ENCODE results near the gene CNTROB.

CNTROB gene

GRCh38 chr17:7977805-7978204, 45.8 kb downstream of the CNTROB start:
- Histone ChIP-seq H3K9ac (ENCODE audit: low read length in 5 of 5) (no peak overlapping the region), H3K9me3 (ENCODE audit: control insufficient read depth in 5 of 5, low read length in 5 of 5) (peaks cover 3 to 17% (median 6%) of the 10 kb centered on the region in 5 donors), H3K27me3 (ENCODE audit: control insufficient read depth in 5 of 5, insufficient read depth in 4 of 5, low read length in 5 of 5) (peaks cover 0 to 7% (median 0%) of the 10 kb centered on the region in 5 donors), H3K4me3 (ENCODE audit: low read depth in 1 of 5, low read length in 5 of 5) (no peak overlapping the region), H3K36me3 (ENCODE audit: control insufficient read depth in 5 of 5, insufficient read depth in 5 of 5, low read length in 5 of 5) (no peaks in the 10 kb centered on the region), H3K27ac (ENCODE audit: low read depth, low read length) (no peak overlapping the region), H3K4me1 (ENCODE audit: control insufficient read depth in 5 of 5, insufficient read depth in 5 of 5, low read length in 5 of 5) (peaks cover 0 to 3% (median 0%) of the 10 kb centered on the region in 5 donors)

- Histone ChIP-seq H3K27ac (ENCODE audit: low read depth, low read length) (no peak overlapping the region), H3K4me1 (ENCODE audit: control insufficient read depth in 5 of 5, insufficient read depth in 5 of 5, low read length in 5 of 5) (no peaks in the 10 kb centered on the region), H3K36me3 (ENCODE audit: control insufficient read depth in 5 of 5, insufficient read depth in 5 of 5, low read length in 5 of 5) (no peaks in the 10 kb centered on the region), H3K9me3 (ENCODE audit: control insufficient read depth in 5 of 5, low read length in 5 of 5) (no peaks in the 10 kb centered on the region), H3K27me3 (ENCODE audit: control insufficient read depth in 5 of 5, insufficient read depth in 4 of 5, low read length in 5 of 5) (peaks cover 0 to 19% (median 0%) of the 10 kb centered on the region in 5 donors), H3K4me3 (ENCODE audit: low read depth in 1 of 5, low read length in 5 of 5) (no peak overlapping the region), H3K9ac (ENCODE audit: low read length in 5 of 5) (peak overlapping the region in 1 of 5 donors; percentile 11)
These were observed 50.2 kb downstream of the CNTROB start for GRCh38 chr17:7982173-7982572.

- Histone ChIP-seq H3K27me3 (ENCODE audit: control insufficient read depth in 5 of 5, insufficient read depth in 4 of 5, low read length in 5 of 5) (peaks cover 1 to 23% (median 3%) of the 10 kb centered on the region in 5 donors), H3K27ac (ENCODE audit: low read depth, low read length) (no peak overlapping the region), H3K4me3 (ENCODE audit: low read depth in 1 of 5, low read length in 5 of 5) (no peak overlapping the region), H3K36me3 (ENCODE audit: control insufficient read depth in 5 of 5, insufficient read depth in 5 of 5, low read length in 5 of 5) (no peaks in the 10 kb centered on the region), H3K9me3 (ENCODE audit: control insufficient read depth in 5 of 5, low read length in 5 of 5) (no peaks in the 10 kb centered on the region), H3K9ac (ENCODE audit: low read length in 5 of 5) (peak overlapping the region in 1 of 5 donors; percentile 11), H3K4me1 (ENCODE audit: control insufficient read depth in 5 of 5, insufficient read depth in 5 of 5, low read length in 5 of 5) (no peaks in the 10 kb centered on the region)
These were observed 50.7 kb downstream of the CNTROB start for GRCh38 chr17:7982666-7983065.

- Histone ChIP-seq H3K27me3 (ENCODE audit: control insufficient read depth in 5 of 5, insufficient read depth in 4 of 5, low read length in 5 of 5) (peaks cover 3 to 23% (median 4%) of the 10 kb centered on the region in 5 donors), H3K9ac (ENCODE audit: low read length in 5 of 5) (no peak overlapping the region), H3K9me3 (ENCODE audit: control insufficient read depth in 5 of 5, low read length in 5 of 5) (no peaks in the 10 kb centered on the region), H3K4me3 (ENCODE audit: low read depth in 1 of 5, low read length in 5 of 5) (no peak overlapping the region), H3K36me3 (ENCODE audit: control insufficient read depth in 5 of 5, insufficient read depth in 5 of 5, low read length in 5 of 5) (no peaks in the 10 kb centered on the region), H3K4me1 (ENCODE audit: control insufficient read depth in 5 of 5, insufficient read depth in 5 of 5, low read length in 5 of 5) (peaks cover 0 to 5% (median 4%) of the 10 kb centered on the region in 5 donors), H3K27ac (ENCODE audit: low read depth, low read length) (no peak overlapping the region)
These were observed 52.9 kb downstream of the CNTROB start for GRCh38 chr17:7984904-7985303.

- Histone ChIP-seq H3K4me1 (ENCODE audit: control insufficient read depth in 5 of 5, insufficient read depth in 5 of 5, low read length in 5 of 5) (peaks cover 0 to 10% (median 8%) of the 10 kb centered on the region in 5 donors), H3K27me3 (ENCODE audit: control insufficient read depth in 5 of 5, insufficient read depth in 4 of 5, low read length in 5 of 5) (peaks cover 3 to 16% (median 4%) of the 10 kb centered on the region in 5 donors), H3K27ac (ENCODE audit: low read depth, low read length) (no peak overlapping the region), H3K9me3 (ENCODE audit: control insufficient read depth in 5 of 5, low read length in 5 of 5) (no peaks in the 10 kb centered on the region), H3K9ac (ENCODE audit: low read length in 5 of 5) (no peak overlapping the region), H3K4me3 (ENCODE audit: low read depth in 1 of 5, low read length in 5 of 5) (no peak overlapping the region), H3K36me3 (ENCODE audit: control insufficient read depth in 5 of 5, insufficient read depth in 5 of 5, low read length in 5 of 5) (no peaks in the 10 kb centered on the region)
These were observed 55.3 kb downstream of the CNTROB start for GRCh38 chr17:7987112-7987893.

DNA sequence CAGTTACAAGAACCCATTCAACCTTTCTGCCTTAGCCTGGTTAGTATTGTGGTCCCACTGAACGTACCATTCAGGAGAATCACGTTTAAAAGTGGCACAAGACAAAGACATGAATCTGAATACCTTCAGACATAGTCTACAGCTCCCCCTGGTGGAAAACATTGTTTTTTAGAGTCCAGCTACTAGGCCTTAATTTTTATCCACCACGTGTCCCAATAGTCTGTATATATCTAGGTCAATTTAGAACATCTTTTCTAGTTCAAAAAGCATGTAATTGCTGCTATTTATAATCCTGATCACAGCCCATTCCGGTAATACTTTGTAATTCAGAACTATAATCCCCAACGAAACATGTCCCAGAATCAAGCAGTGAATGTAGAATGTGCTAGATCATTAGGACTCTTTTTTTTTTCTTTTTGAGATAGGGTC, 56.8 kb downstream of the CNTROB start:
- H3K27ac ChIP-seq (ENCODE audit: low read depth, low read length): no peak overlapping the region
- peaks cover 3 to 13% (median 5%) of the 10 kb centered on the region in 5 donors for H3K27me3 ChIP-seq (ENCODE audit: control insufficient read depth in 5 of 5, insufficient read depth in 4 of 5, low read length in 5 of 5)
- H3K4me3 ChIP-seq (ENCODE audit: low read depth in 1 of 5, low read length in 5 of 5): no peak overlapping the region
- peaks cover 0 to 10% (median 8%) of the 10 kb centered on the region in 5 donors for H3K4me1 ChIP-seq (ENCODE audit: control insufficient read depth in 5 of 5, insufficient read depth in 5 of 5, low read length in 5 of 5)
- H3K36me3 ChIP-seq (ENCODE audit: control insufficient read depth in 5 of 5, insufficient read depth in 5 of 5, low read length in 5 of 5): no peaks in the 10 kb centered on the region
- no peak overlapping the region for H3K9ac ChIP-seq (ENCODE audit: low read length in 5 of 5)
- H3K9me3 ChIP-seq (ENCODE audit: control insufficient read depth in 5 of 5, low read length in 5 of 5): no peaks in the 10 kb centered on the region

DNA sequence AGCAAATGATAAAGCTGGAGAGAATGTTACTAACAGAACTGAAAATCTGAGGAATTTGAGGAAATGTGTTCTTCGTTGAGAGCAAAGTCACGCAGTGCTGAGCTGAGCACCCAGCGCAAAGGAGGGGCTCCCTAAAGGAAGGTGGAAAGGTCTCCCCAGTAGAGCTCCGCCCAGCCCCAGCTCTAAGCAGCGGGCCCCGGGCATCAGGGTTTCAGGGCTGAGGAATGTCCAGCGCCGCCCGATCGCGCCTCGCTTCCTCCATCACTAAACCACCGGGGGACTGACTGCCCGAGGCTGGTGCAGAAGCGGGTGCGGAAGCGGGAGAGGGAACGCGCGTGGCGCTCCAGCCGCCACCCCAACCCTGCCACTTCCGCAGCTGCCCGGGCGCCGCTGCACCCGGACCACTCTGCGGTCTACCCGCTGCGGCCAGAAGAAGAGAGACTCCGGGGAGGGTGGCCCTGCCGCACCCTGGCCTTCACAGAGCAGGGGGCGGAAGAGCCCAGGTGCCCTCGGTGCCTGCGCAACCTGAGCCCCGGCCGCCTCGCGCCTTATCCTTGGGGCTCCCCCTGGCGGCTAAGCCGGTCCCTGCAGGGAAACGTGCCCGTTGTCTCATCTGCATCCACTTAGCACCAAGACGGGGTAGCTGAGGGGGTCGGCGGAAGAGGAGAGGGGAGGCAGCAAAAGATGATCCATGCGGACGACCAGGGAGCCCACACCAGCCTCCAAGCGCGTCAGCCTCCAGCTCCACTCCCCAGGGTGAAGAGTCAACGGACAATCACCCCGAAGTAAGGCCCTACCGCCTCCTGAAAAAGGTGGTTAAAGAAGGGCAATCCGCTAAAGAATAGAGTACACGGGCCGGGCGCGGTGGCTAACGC, 58.0 kb downstream of the CNTROB start:
- Histone ChIP-seq H3K36me3 (ENCODE audit: control insufficient read depth in 5 of 5, insufficient read depth in 5 of 5, low read length in 5 of 5) (no peaks in the 10 kb centered on the region), H3K27me3 (ENCODE audit: control insufficient read depth in 5 of 5, insufficient read depth in 4 of 5, low read length in 5 of 5) (peaks cover 4 to 8% (median 5%) of the 10 kb centered on the region in 5 donors), H3K9me3 (ENCODE audit: control insufficient read depth in 5 of 5, low read length in 5 of 5) (no peaks in the 10 kb centered on the region), H3K4me1 (ENCODE audit: control insufficient read depth in 5 of 5, insufficient read depth in 5 of 5, low read length in 5 of 5) (peaks cover 0 to 10% (median 8%) of the 10 kb centered on the region in 5 donors), H3K27ac (ENCODE audit: low read depth, low read length) (no peak overlapping the region), H3K9ac (ENCODE audit: low read length in 5 of 5) (peak overlapping the region in 2 of 5 donors; percentile 30 to 64), H3K4me3 (ENCODE audit: low read depth in 1 of 5, low read length in 5 of 5) (peak overlapping the region; percentile 41 to 70 (median 62))

- no peak overlapping the region for H3K4me3 ChIP-seq (ENCODE audit: low read depth in 1 of 5, low read length in 5 of 5)
- no peaks in the 10 kb centered on the region for H3K9me3 ChIP-seq (ENCODE audit: control insufficient read depth in 5 of 5, low read length in 5 of 5)
- peaks cover 2 to 7% (median 4%) of the 10 kb centered on the region in 5 donors for H3K27me3 ChIP-seq (ENCODE audit: control insufficient read depth in 5 of 5, insufficient read depth in 4 of 5, low read length in 5 of 5)
- H3K4me1 ChIP-seq (ENCODE audit: control insufficient read depth in 5 of 5, insufficient read depth in 5 of 5, low read length in 5 of 5): peaks cover 0 to 15% (median 10%) of the 10 kb centered on the region in 5 donors
- no peak overlapping the region for H3K27ac ChIP-seq (ENCODE audit: low read depth, low read length)
- no peaks in the 10 kb centered on the region for H3K36me3 ChIP-seq (ENCODE audit: control insufficient read depth in 5 of 5, insufficient read depth in 5 of 5, low read length in 5 of 5)
- no peak overlapping the region for H3K9ac ChIP-seq (ENCODE audit: low read length in 5 of 5)
These were observed 60.5 kb downstream of the CNTROB start for GRCh38 chr17:7992516-7992915.

- no peak overlapping the region for H3K27ac ChIP-seq (ENCODE audit: low read depth, low read length)
- H3K36me3 ChIP-seq (ENCODE audit: control insufficient read depth in 5 of 5, insufficient read depth in 5 of 5, low read length in 5 of 5): no peaks in the 10 kb centered on the region
- no peak overlapping the region for H3K4me3 ChIP-seq (ENCODE audit: low read depth in 1 of 5, low read length in 5 of 5)
- no peak overlapping the region for H3K9ac ChIP-seq (ENCODE audit: low read length in 5 of 5)
- H3K4me1 ChIP-seq (ENCODE audit: control insufficient read depth in 5 of 5, insufficient read depth in 5 of 5, low read length in 5 of 5): peaks cover 0 to 15% (median 10%) of the 10 kb centered on the region in 5 donors
- peaks cover 0 to 5% (median 2%) of the 10 kb centered on the region in 5 donors for H3K27me3 ChIP-seq (ENCODE audit: control insufficient read depth in 5 of 5, insufficient read depth in 4 of 5, low read length in 5 of 5)
- H3K9me3 ChIP-seq (ENCODE audit: control insufficient read depth in 5 of 5, low read length in 5 of 5): no peaks in the 10 kb centered on the region
These were observed 60.9 kb downstream of the CNTROB start for GRCh38 chr17:7992924-7993323.
